Neural cell (in vitro differentiated cells): ENCODE results near the gene PRKCA. TPM values are rescaled to one million over a fixed set of nuclear protein-coding genes. Genes with fewer than 3 reads are reported as not detected.

Source experiments
- H2AFZ ChIP-seq: fragments of 200-600, 300-800 bp; sonication (generic), shearing (Covaris generic); 2 replicates; pipeline ENCODE4 v1.6.0; 2014; ENCODE audit warnings: low read depth, mild to moderate bottlenecking, antibody characterized with exemption, low read length, moderate library complexity
- H3F3A ChIP-seq: fragments of 200-600 bp; shearing (Covaris generic); 2 replicates; pipeline ENCODE4 v1.6.1; 2016; ENCODE audit warnings: mild to moderate bottlenecking, moderate library complexity, mixed read lengths, antibody characterized with exemption, low read length; ENCODE audit not compliant: insufficient read depth, poor library complexity, severe bottlenecking
- H3K27ac ChIP-seq: fragments of 200-600, 300-800 bp; sonication (generic), shearing (Covaris generic); 2 replicates; pipeline ENCODE4 v1.5.1; 2014; ENCODE audit warnings: mild to moderate bottlenecking, low read length, moderate library complexity
- H3K27me3 ChIP-seq: fragments of 300-800, 200-600 bp; sonication (generic), shearing (Covaris generic); 2 replicates; pipeline ENCODE4 v1.6.0; 2014; ENCODE audit warnings: mild to moderate bottlenecking, low read depth, low read length, moderate library complexity; ENCODE audit not compliant: insufficient read depth
- H3K36me3 ChIP-seq: fragments of 300-800, 200-600 bp; sonication (generic), shearing (Covaris generic); 2 replicates; pipeline ENCODE4 v1.5.1; 2014; ENCODE audit warnings: mild to moderate bottlenecking, antibody characterized with exemption, low read length, moderate library complexity; ENCODE audit not compliant: insufficient read depth
- H3K4me2 ChIP-seq: fragments of 300-800, 200-600 bp; sonication (generic), shearing (Covaris generic); 2 replicates; pipeline ENCODE4 v1.6.0; 2014; ENCODE audit warnings: mild to moderate bottlenecking, low read length
- H3K4me3 ChIP-seq: fragments of 300-800, 200-600 bp; sonication (generic), shearing (Covaris generic); 2 replicates; pipeline ENCODE4 v1.5.1; 2014; ENCODE audit warnings: mild to moderate bottlenecking, low read length, moderate library complexity
- H3K79me2 ChIP-seq: fragments of 200-600 bp; shearing (Covaris generic); replicated peaks from 2 replicates; pipeline ENCODE4 v1.6.0; 2014; ENCODE audit warnings: mild to moderate bottlenecking, low read length, moderate library complexity; ENCODE audit not compliant: insufficient read depth
- H3K9ac ChIP-seq: fragments of 300-800, 200-600 bp; sonication (generic), shearing (Covaris generic); 2 replicates; pipeline ENCODE4 v1.6.1; 2016; ENCODE audit warnings: mild to moderate bottlenecking, low read length, mixed read lengths
- H3K9me2 ChIP-seq: fragments of 200-600 bp; shearing (Covaris generic); 2 replicates; pipeline ENCODE4 v1.6.1; 2016; ENCODE audit warnings: mild to moderate bottlenecking, low read length, mixed read lengths; ENCODE audit not compliant: insufficient read depth
- H3K9me3 ChIP-seq: fragments of 200-600, 300-800 bp; sonication (generic), shearing (Covaris generic); 2 replicates; pipeline ENCODE4 v1.6.1; 2016; ENCODE audit warnings: mild to moderate bottlenecking, mixed run types, low read length, moderate library complexity, mixed read lengths
- H4K20me1 ChIP-seq: fragments of 200-600 bp; shearing (Covaris generic); 2 replicates; pipeline ENCODE4 v1.6.1; 2016; ENCODE audit warnings: mild to moderate bottlenecking, mixed run types; ENCODE audit not compliant: insufficient read depth
- EP300 ChIP-seq: fragments of 450-650 bp; conservative IDR thresholded peaks from 2 replicates; pipeline ENCODE4 v1.6.1; 2014; ENCODE audit warnings: antibody characterized with exemption, mild to moderate bottlenecking, moderate library complexity; ENCODE audit not compliant: poor library complexity, severe bottlenecking
- EZH2 ChIP-seq: fragments of 200-600, 300-800 bp; shearing (Covaris generic), sonication (generic); IDR thresholded peaks from 2 replicates; pipeline ENCODE4 v1.6.1; 2014; ENCODE audit warnings: antibody characterized with exemption, low read length, borderline replicate concordance, mild to moderate bottlenecking; ENCODE audit not compliant: insufficient read depth, poor library complexity, severe bottlenecking
- MXI1 ChIP-seq: fragments of 450-650 bp; conservative IDR thresholded peaks from 2 replicates; pipeline ENCODE4 v1.6.1; 2014; ENCODE audit warnings: antibody characterized with exemption, mild to moderate bottlenecking; ENCODE audit not compliant: poor library complexity, severe bottlenecking
- POLR2AphosphoS5 ChIP-seq: IDR thresholded peaks from 2 replicates; pipeline ENCODE4 v1.6.1; 2012
- RAD21 ChIP-seq: fragments of 450-650 bp; conservative IDR thresholded peaks from 2 replicates; pipeline ENCODE4 v1.6.1; 2014; ENCODE audit warnings: antibody characterized with exemption, mild to moderate bottlenecking, moderate library complexity
- SMC3 ChIP-seq: fragments of 450-650 bp; conservative IDR thresholded peaks from 2 replicates; pipeline ENCODE4 v1.6.1; 2014; ENCODE audit warnings: antibody characterized with exemption, mild to moderate bottlenecking, moderate library complexity; ENCODE audit not compliant: poor library complexity
- TAF1 ChIP-seq: IDR thresholded peaks from 2 replicates; pipeline ENCODE4 v1.6.1; 2012; ENCODE audit warnings: low read depth
- polyA plus RNA-seq: library from polyadenylated mRNA; depleted of rRNA; stranded (reverse); fragments of >200 nt; gene quantifications from 2 replicates; pipeline ENCODE4 v1.2.3, GENCODE V29; 2014
- TF ChIP-seq, protein P1 (sequence below): IDR thresholded peaks from 2 replicates; pipeline ENCODE4 v1.6.1; 2012; ENCODE audit warnings: borderline replicate concordance
- TF ChIP-seq, protein P2 (sequence below): fragments of 450-650 bp; IDR thresholded peaks from 2 replicates; pipeline ENCODE4 v1.5.1; 2014; ENCODE audit warnings: antibody characterized with exemption, mild to moderate bottlenecking, moderate library complexity; ENCODE audit not compliant: poor library complexity, severe bottlenecking

PRKCA gene
- polyA plus RNA-seq, 1 donor from 2014 or later = 5.9 TPM

DNA sequence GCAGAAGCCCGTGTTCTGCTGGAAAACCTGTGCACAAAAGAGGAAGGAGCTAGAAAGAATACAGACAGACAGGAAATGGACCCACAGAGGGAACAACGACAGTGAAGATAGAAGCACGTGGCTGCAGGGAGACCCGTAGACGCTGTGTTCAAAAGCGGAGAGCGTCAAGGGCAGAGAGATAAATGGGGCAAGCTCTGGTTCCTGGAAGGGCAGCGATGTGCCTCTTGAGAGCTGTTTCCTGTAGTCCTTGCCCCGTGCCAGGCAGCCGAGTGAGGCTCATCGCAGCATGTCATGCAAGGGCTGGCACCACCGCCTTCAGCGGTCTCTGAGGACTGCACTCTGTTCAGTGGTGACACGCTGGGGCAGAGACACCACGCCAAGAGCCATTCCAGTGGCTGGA is 488.9 kb downstream of the PRKCA start:
- Histone ChIP-seq H3K9me3 (no peaks in the 10 kb centered on the region), H4K20me1 (no peaks in the 10 kb centered on the region), H3K4me3 (no peak overlapping the region), H3K36me3 (no peaks in the 10 kb centered on the region), H3K9ac (no peak overlapping the region), H3K9me2 (no peaks in the 10 kb centered on the region), H3K27ac (no peak overlapping the region), H3F3A (peaks cover 3% of the 10 kb centered on the region), H3K27me3 (no peaks in the 10 kb centered on the region), H3K4me2 (no peak overlapping the region), H2AFZ (no peak overlapping the region), H3K79me2 (no peaks in the 10 kb centered on the region)
- TF ChIP-seq EZH2 (no peak), MXI1 (no peak), RAD21 (no peak), TAF1 (no peak), POLR2AphosphoS5 (no peak), EP300 (no peak)
- TF ChIP-seq, protein P1, sequence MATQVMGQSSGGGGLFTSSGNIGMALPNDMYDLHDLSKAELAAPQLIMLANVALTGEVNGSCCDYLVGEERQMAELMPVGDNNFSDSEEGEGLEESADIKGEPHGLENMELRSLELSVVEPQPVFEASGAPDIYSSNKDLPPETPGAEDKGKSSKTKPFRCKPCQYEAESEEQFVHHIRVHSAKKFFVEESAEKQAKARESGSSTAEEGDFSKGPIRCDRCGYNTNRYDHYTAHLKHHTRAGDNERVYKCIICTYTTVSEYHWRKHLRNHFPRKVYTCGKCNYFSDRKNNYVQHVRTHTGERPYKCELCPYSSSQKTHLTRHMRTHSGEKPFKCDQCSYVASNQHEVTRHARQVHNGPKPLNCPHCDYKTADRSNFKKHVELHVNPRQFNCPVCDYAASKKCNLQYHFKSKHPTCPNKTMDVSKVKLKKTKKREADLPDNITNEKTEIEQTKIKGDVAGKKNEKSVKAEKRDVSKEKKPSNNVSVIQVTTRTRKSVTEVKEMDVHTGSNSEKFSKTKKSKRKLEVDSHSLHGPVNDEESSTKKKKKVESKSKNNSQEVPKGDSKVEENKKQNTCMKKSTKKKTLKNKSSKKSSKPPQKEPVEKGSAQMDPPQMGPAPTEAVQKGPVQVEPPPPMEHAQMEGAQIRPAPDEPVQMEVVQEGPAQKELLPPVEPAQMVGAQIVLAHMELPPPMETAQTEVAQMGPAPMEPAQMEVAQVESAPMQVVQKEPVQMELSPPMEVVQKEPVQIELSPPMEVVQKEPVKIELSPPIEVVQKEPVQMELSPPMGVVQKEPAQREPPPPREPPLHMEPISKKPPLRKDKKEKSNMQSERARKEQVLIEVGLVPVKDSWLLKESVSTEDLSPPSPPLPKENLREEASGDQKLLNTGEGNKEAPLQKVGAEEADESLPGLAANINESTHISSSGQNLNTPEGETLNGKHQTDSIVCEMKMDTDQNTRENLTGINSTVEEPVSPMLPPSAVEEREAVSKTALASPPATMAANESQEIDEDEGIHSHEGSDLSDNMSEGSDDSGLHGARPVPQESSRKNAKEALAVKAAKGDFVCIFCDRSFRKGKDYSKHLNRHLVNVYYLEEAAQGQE = no peak
- TF ChIP-seq, protein P2, sequence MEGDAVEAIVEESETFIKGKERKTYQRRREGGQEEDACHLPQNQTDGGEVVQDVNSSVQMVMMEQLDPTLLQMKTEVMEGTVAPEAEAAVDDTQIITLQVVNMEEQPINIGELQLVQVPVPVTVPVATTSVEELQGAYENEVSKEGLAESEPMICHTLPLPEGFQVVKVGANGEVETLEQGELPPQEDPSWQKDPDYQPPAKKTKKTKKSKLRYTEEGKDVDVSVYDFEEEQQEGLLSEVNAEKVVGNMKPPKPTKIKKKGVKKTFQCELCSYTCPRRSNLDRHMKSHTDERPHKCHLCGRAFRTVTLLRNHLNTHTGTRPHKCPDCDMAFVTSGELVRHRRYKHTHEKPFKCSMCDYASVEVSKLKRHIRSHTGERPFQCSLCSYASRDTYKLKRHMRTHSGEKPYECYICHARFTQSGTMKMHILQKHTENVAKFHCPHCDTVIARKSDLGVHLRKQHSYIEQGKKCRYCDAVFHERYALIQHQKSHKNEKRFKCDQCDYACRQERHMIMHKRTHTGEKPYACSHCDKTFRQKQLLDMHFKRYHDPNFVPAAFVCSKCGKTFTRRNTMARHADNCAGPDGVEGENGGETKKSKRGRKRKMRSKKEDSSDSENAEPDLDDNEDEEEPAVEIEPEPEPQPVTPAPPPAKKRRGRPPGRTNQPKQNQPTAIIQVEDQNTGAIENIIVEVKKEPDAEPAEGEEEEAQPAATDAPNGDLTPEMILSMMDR = no peak

DNA sequence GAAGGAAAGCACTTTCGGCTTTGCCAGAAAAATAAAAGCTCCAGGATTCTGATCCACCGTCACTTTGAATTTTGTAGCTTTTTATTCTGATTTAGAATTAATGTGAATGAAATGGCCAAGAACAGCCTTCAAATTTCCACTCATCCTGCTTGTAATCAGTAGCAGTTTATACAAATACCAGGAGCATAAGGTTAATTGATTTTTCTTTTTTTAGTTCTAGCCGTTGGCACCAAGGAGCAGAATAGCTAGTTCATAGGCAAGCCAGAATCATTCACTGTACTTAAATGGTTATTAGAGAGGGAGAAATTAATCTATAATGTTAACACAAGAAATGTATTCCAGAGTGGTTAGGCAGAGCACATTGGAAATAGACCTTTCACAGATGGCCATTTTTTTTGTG is 491.4 kb downstream of the PRKCA start:
- peaks cover 3% of the 10 kb centered on the region for H3F3A ChIP-seq
- H3K9me3 ChIP-seq = no peaks in the 10 kb centered on the region
- no peaks in the 10 kb centered on the region for H3K79me2 ChIP-seq
- no peaks in the 10 kb centered on the region for H3K27me3 ChIP-seq
- H2AFZ ChIP-seq = no peak overlapping the region
- no peak overlapping the region for H3K9ac ChIP-seq
- H3K9me2 ChIP-seq = no peaks in the 10 kb centered on the region
- H4K20me1 ChIP-seq = no peaks in the 10 kb centered on the region
- H3K4me3 ChIP-seq = no peak overlapping the region
- no peaks in the 10 kb centered on the region for H3K36me3 ChIP-seq
- no peak for TF ChIP-seq EZH2
- no peak for TF ChIP-seq MXI1
- no peak for TF ChIP-seq SMC3
- TF ChIP-seq RAD21 = no peak
- TF ChIP-seq, protein P1 = no peak
- no peak for TF ChIP-seq EP300
- TF ChIP-seq POLR2AphosphoS5 = no peak
- no peak for TF ChIP-seq TAF1
- TF ChIP-seq, protein P2 = no peak
- H3K27ac ChIP-seq = no peak overlapping the region
- no peak overlapping the region for H3K4me2 ChIP-seq
